GM04503 (cell line): ENCODE results near the gene HMGXB3.
A peak's percentile ranks its signal among the peaks of the same experiment; 100 is the strongest.
"Not testable (repeated sequence)": the region's sequence is repeated elsewhere in the genome, so short reads cannot be mapped to it uniquely, and the experiment has no call there.

Source experiments
- DNase-seq: peaks from one replicate; pipeline ENCODE4 v3.0.0-alpha.2; 2012; ENCODE audit warnings: low read depth

HMGXB3 gene

GRCh38 chr5:150022158-150022531, 21.6 kb downstream of the HMGXB3 start:
- DNase-seq: peak; percentile 86

GRCh38 chr5:150022681-150023080, 22.1 kb downstream of the HMGXB3 start:
- DNase-seq: no peak

DNA sequence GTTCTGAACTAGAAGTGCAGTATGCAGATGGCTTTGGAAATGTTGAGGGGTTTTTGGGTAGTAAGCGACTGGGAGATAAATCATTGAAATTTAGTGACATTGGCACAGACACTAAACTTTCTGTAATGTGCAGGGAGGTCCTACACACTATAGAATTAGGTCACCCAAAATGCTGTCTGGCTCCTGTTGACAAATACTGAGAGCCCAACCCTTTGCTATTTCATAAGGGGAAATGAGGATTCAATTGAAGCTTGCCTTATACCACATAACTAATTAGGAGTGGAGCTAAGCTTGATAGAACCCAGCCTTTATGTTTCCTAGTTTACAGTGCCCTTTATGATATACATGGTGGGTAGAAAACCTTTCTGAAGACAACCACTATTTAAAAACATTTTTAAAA, 22.6 kb downstream of the HMGXB3 start:
- no peak for DNase-seq

GRCh38 chr5:150024346-150024984, 23.9 kb downstream of the HMGXB3 start:
- no peak for DNase-seq

GRCh38 chr5:150026682-150027172, 26.2 kb downstream of the HMGXB3 start:
- no peak for DNase-seq

GRCh38 chr5:150028047-150028446, 27.5 kb downstream of the HMGXB3 start:
- not testable (repeated sequence) for DNase-seq

GRCh38 chr5:150033334-150033733, 32.8 kb downstream of the HMGXB3 start:
- no peak for DNase-seq

DNA sequence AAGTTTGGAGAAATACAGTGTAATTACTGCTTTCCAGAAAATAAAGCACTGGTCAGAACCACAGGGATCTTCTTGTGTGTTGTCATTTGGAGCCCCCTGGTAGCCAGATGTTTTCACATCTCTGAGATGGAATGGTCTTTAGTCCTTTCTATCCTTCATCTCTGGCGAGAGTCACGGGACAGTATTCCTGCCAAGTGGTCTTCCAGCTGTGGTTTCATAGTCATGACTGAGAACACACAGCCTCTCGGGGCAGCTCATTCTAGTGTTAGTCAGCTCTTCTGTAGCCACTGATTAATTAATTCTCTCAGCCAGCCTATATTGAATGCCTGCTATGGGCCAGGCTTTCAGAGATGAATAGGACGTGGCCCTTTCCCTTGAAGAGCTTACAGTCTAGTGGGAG, 34.1 kb downstream of the HMGXB3 start:
- peak; percentile 76 for DNase-seq

DNA sequence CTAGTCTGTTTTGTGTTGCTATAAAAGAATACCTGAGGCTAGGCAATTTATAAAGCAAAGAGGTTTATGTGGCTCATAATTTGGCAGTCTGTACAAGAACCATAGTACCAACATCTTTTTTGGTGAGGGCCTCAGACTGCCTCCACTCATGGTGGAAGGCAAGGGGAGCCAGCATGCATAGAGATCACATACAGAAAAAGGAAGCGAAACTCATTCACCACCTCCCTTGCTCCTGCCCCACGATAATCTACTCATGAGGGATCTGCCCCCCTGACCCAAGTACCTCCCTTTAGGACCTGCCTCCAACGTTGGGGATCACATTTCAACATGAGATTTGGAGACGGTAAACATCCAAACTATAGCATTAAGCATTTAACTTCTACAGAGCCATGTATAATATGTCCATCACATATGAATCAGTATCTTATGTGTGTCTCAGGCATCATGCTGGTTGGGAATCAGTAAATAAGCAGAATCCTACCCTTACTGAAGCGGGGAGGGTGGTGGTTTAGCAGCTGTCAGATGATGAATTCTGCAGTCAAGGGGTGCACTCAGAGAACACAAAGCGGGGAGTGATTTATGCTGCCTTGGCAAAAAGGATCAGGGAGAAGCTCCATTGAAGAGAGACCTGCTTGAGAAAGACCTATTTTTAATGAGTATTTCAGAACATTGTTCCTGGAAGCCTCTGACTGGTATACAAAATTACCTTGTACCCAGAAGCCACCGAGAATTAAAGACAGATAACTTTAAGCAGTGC, 34.8 kb downstream of the HMGXB3 start:
- DNase-seq: no peak

DNA sequence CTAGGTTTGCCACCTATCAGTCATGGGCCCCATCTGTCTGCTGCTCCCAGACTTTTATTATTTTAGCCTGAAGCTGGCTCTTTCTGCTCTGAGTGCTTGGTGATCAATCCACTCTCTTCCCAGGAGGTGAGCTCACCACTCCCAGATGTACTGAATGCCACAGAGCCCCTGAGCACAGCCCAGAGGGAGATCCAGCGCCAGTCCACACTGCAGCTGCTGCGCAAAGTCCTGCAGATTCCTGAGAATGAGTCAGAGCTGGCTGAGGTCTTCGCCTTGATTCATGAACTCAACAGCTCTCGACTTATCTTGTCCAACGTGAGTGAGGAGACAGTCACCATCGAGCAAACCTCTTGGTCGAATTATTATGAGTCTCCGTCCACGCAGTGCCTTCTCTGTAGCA, 36.0 kb downstream of the HMGXB3 start:
- peak; percentile 93 for DNase-seq

GRCh38 chr5:150038547-150038946, 38.0 kb downstream of the HMGXB3 start:
- no peak for DNase-seq

GRCh38 chr5:150042459-150042858, 41.9 kb downstream of the HMGXB3 start:
- DNase-seq: no peak

GRCh38 chr5:150043657-150044328, 43.3 kb downstream of the HMGXB3 start:
- no peak for DNase-seq

DNA sequence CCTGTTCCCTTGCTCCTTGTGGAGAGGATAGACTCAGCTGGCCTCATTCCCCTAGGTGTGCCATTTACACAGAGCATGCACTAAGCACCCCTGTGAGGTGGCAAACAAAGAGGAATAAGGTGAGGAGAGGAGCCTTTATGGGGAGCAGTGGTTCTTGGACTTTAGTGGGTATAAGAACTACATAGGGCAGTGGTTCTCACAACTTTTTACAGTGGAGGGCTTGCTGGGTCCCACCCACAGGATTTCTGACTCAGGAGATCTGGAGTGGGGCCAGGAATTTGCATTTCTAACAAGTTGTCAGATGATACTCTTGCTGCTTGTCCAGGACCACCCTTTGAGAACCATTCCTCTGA, 43.8 kb downstream of the HMGXB3 start:
- DNase-seq: no peak

GRCh38 chr5:150044712-150045111, 44.2 kb downstream of the HMGXB3 start:
- no peak for DNase-seq

DNA sequence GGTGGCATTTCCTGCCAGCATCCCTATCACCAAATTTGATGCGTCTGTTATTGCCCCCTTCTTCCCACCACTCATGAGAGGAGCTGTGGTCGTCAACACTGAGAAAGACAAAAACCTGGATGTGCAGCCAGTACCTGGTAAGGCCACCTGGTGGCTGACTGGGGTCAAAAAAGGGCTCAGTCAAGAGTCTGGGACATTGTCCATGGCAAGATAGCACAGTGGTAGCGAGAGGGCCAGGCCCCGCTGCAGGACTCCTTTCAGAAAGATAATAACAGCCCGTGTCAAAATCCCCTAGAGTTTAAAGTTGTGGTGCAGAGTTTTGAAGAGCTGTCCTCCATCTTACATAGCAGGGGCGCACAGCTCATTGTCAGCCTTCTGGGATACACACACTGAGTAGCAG, 45.0 kb downstream of the HMGXB3 start:
- DNase-seq: no peak

DNA sequence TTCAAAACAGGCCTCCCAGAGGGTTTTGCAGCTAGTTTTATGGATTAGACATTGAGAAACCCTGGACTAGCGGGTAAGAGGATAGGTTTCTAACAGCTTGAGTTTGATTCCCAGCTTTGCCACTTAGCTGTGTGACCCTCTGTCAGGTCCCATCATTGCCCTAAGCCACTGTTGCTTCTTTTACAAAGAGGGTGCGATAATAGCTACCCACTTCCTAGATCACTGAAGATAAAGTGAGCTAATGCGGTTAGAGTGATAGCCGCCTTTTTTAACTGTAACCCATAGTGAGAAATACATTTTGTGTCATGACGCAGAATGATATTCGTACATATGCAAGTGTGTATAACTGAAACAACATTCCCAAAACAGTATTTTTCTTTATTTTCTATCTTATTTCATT, 45.5 kb downstream of the HMGXB3 start:
- no peak for DNase-seq

GRCh38 chr5:150050172-150050811, 49.8 kb downstream of the HMGXB3 start:
- DNase-seq: not testable (repeated sequence)

DNA sequence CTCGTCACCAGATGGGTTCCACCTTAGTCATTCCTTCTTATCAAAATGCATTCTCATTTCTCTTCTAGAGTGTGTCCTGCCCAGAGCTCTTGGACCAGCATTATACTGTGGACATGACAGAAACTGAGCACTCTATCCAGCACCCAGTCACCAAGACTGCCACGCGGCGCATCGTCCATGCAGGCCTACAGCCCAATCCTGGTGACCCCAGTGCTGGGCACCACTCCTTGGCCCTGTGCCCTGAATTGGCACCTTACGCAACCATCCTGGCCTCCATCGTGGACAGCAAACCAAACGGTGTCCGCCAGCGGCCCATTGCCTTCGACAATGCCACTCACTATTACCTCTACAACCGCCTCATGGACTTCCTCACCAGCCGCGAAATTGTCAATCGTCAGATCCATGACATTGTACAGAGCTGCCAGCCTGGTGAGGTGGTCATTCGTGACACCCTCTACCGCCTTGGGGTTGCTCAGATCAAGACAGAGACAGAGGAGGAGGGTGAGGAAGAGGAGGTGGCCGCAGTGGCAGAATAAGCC, 51.2 kb downstream of the HMGXB3 start:
- no peak for DNase-seq

- no peak for DNase-seq
Measured at GRCh38 chr5:150052226-150052955, 51.9 kb downstream of the HMGXB3 start.

DNA sequence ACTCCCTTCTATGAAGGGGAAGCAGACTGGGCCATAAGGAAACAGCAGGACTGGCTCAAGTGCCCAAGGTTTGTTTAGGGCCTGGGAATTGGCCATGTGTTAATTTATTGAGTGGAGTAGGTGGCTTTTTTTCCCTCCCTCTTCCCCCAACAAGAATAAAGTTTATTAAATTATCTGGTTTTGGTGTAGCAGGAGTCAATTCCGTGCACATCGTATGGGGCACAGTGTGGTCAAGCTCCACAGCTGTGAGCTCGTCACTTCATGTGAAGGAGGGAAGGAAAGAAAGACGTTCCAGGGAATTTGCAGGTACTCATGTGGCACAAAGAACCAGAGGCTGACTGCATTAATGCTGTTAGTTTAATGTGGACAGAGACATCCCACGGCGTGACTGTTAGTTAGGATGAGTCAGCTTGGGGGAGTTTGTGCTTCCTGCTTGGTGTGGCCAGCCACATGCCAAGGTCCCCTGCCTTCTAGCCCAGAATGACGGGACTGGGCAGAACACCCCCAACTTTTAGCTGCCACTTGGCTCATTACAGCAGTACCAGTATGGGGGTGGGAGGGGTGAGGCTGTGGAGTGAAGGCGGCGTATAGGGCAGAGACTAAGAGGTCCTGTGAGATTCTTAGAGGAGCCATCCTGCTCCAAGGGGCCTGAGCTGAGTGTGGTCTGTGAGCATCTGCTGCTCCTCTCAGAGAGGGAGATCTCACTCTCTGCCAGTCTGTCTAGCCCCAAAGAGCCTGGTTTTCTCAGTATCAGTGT, 52.6 kb downstream of the HMGXB3 start:
- no peak for DNase-seq
